SIG-M5 treated with dmso at 0.1 percent for 504 hours (cell line): ENCODE data around the gene RSF1.

Source experiments
- DNase-seq: peaks from one replicate; lab custom pipeline; 2025; ENCODE audit not compliant: unreplicated experiment; lab: John Stamatoyannopoulos, UW

The RSF1 gene

DNA sequence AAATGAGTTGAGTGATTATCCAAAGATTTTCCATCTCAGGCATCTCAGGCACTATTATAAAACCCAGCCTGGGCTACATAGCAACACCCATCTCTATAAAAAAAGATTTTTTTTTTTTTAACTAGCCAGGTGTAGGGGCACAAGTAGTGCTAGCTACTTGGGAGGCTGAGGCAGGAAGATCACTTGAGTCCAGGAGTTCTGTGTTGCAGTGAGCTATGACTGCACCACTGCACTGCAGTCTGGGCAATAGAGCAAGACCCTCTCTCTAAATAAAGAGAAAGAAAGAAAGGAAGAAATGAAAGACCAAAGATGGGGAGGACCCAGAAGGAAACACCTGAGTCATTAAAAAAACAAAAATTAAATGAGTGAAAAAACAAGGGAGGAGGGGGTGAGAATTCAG lies 14.1 kb downstream of the RSF1 start:
- no peak for DNase-seq

DNA sequence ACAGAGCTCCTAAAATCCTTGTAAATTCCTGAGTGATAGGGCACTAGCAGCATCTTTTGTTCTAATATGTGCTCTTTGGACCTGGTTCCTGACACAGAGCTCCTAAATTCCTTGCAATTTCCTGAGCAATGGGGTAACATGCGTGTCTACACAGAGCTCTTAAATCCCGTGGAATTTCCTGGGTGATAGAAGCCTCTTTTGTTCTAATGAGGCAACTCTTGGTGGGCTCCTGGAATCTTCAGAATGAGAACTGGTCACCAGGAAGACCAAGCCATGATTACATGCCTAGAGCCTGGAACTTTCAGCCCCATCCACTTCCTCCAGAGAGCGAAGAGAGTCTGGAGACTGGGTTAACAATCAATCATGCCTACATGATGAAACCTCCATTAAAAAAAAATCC lies 19.0 kb downstream of the RSF1 start:
- DNase-seq: no peak

DNA sequence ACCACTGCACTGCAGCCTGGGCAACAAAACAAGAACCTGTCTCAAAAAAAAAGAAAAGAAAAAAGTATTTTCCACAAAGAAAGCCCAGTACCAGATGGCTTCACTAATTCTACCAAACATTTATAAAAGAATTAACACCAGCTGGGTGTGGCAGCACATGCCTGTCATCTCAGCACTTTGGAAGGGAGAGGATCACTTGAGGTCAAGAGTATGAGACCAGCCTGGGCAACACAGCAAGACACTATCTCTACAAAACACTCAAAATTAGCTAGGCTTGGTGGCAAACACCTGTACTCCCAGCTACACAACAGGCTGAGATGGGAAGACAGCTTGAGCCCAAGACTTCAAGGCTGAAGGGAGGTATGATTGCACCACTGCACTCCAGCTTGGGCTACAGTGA lies 20.1 kb downstream of the RSF1 start:
- no peak for DNase-seq

DNA sequence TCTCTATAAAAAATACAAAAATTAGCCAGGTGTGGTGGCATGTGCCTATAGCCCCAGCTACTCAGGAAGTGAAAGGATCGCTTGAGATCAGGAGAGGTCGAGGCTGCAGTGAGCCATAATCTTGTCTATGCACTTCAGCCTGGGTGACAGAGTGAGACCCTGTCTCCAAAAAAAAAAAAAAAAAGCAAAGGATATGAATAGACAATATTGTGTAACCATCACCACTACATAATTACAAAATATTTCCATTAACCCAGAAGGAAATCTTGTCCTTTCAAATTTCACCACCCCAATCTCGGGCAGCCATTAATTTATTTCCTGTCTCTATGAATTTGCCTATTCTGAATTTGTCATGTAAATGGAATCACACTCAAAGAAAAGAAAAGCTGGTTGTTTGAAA lies 21.2 kb downstream of the RSF1 start:
- peak; percentile 11 for DNase-seq

DNA sequence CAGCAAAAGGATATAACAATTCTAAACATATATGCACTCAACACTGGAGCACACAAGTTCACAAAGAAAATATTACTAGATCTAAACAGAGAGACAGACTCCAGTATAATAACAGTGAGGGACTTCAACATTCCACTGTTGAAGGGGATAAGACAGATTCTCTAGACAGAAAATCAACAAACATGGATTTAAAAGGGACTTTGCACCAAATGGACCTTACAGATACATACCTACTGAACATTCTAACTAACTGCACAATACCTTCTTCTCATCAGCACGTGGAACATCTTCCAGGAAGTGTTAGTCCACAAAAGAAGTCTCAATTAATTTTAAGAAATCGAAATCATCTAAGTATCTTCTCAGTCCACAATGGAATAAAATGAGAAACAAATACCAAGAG lies 26.6 kb downstream of the RSF1 start:
- no peak for DNase-seq

DNA sequence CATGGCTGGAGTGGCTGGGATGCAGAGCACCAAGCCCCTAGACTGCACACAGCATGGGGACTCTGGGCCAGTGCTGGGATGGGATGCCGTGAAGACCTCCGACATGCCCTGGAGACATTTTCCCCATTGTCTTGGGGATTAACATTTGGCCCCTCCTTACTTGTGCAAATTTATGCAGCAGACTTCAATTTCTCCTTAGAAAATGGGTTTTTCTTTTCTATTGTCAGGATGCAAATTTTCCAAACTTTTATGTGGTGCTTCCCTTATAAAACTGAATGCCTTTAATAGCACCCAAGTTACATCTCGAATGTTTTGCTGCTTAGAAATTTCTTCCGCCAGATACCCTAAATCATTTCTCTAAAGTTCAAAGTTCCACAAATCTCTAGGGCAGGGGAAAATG lies 29.2 kb downstream of the RSF1 start:
- no peak for DNase-seq

DNA sequence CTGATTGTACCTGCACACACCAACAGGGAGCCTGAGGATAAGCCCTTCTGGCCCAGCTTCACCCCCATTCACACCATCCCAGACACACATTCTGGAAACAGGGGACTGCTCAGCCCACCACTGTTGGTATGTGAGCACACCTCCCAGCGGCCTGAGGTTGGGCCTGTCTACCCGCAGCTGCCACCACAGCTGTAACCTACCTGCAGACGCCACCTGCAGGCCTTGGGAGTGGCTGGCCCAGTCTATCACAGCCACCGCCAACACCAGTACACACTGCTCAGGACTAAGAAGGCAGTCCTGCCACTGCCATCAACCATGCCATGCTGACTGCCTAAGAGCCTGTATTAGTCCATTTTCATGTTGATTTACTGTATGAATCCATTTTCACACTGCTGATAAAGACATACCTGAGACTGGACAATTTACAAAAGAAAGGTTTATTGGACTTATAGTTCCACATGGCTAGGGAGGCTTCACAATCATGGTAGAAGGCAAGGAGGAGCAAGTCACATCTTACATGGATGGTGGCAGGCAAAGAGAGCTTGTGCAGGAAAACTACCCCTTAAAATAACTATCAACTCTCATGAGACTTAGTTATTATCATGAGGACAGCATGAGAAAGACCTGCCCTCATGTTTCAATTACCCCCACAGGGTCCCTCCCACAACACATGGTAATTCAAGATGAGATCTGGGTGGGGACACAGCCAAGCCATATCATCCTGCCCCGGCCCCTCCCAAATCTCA lies 30.6 kb downstream of the RSF1 start:
- DNase-seq: no peak

DNA sequence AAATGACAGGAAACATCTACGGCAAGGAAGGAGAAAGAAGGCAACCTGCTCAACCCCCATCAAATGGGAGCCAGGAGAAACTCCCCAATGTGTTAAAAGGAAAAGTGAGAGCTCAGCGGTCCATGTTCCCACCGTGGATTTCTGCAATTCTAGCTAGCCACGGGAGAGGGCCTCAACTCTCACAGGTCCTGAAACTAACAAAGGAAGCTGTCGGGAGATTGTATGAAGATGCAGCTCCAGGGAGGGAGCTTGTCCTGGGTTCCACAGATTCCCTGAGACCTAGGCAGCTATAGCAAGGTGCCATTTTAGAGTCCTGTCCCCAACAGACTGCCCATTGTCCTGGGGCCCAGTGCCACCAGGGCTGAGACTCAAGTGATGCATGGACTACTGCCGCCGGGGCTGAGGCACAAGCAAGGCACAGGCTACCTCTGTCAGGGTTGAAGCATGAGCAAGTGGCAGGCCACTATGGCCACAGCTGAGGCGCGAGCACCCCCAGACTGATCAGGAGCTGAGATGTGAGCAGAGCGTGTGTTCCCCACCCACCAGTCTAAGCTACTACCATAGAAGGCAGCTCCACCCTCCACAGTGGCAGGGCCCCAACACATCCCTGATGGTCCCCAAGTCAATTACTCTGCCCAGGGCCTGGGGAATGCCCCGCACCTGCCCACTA lies 31.3 kb downstream of the RSF1 start:
- no peak for DNase-seq

DNA sequence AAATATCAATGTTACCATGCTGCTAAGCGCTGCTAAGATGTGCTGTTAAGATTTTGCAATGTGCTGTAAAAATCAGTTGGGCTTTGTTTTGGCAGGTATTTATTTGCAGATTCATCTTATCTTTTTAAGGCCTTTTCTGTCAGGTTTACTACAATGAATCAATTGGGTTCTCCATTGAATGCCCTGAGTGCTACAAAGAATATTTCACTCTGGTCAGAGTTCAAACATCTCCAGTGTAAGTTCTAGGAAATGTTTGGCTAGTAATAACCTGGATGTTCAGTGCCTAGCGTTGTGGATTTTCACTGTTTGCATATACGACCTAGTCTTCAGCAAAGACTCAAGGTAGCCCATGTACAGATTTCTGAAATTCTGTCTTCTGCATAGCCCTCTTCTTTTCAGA lies 36.0 kb downstream of the RSF1 start:
- DNase-seq: no peak

DNA sequence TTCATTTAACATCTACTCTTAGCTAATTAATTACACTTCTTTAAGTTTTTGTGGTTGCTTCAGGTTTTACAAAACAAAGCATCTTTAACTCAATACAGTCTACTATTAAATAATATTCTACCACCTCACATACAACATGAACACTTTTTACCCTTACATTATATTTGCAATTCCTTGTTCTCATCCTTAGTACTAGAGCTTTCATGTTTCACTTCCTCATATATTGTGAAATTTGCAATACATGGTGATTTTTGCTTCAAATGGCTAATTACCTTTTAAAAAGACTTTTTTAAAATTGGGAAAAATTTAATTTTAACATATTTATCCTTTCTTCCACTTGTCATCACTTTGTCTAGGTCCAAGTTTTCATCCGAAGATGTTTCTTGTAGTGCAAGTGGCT lies 37.5 kb downstream of the RSF1 start:
- DNase-seq: peak; percentile 55

DNA sequence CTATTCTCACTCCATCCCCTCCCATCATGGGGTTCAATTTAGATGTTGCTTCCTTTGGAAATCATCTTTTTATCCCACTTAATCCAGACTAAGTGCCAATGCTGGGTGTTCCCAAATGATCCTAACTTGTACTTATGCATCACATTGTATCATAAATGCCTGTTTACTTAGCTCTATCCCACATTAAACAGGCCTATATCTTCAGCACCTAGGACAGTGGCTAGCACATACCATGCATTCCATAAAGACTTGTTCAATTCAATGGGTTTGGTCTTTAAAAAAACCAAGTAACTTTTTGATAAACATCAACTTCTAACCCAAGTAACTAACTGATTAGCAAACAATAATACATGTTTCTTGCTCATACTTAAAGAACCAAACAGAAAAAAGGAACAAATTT lies 40.6 kb downstream of the RSF1 start:
- no peak for DNase-seq

DNA sequence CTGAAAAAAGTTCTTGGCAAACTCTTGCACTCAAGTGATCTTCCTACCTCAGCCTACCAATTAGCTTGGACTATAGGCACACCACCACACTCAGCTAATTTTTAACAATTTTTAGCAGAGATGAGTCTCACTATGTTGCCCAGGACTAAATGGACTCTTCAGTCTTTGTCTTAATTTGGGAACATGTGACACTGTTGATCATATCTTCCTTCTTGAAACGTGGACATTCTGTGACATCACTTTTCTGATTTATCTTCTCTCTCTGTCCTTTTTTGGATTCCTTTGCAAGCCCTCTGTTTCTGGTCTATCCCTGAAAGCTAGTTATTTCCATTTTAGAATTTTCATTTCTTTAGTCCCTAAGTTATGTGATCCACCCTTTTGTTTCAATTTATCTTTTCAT lies 42.0 kb downstream of the RSF1 start:
- DNase-seq: no peak

DNA sequence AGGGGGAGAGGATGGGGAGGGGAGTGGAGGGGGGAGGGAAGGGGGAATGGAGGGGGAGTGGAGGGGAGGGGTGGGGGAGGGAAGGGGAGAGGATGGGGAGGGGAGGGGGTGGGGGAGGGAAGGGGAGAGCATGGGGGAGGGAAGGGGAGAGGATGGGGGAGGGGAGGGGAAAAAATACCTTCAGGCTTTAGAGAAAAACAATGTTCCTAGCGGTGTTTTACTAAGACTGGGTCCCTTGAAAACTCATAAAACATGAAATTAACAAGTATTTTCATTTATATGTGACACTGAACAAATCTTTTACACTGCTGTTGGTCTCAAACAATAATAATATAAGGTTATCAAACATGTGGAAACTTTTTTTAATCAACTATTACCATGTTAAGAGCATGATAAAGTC lies 42.4 kb downstream of the RSF1 start:
- no peak for DNase-seq

DNA sequence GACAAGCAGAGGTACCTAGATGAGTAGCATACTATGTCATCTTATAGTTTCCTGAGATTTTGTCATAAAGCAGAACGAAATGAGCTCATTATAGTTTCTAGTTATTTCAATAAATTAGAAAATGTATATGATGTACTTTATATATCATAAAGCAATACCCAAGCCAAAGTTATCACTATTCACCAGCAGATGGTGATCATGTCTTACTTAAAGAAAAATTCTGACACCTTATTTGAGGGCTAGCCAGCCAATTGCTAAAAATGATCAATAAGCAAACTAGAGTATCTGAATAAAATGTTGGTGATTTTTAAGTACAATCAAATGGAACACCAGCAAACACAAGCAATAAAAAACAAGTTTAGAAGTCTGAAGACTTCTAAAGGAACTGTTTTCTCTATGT lies 44.1 kb downstream of the RSF1 start:
- no peak for DNase-seq

DNA sequence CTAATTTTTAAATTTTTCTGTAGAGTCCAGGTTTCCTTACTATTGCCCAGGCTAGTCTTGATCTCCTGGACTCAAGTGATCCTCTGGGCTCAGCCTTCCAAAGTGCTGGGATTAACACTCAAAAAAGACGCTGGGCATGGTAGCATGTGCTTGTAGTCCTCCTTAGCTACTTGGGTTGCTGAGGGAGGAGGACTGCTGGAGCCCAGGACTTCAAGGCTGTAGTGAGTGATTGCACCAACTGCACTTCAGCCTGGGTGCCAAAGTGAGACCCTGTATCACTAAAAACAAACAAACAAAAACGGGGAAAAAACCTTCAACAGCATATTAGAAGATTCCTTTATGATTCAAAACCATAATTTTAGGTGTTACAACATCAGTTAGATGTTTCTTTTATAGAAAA lies 44.6 kb downstream of the RSF1 start:
- DNase-seq: no peak

DNA sequence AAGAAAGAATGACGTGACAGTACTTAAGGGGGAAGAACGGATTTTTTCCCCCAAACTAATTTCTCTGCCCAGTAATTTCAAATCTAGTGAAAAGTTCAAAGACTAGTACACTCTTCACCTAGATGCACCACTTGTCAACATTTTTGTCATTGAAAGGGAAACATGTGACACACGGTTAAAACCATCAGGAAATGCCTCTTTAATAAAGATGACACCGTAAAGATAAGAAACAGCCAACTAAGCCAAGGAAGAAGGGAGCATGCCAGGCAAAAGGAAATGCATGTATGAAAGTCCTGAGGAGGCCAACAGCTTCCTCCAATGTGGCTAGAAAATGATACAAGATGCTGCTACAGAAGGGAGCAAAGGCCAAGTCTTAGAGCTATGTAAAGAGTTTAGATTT lies 49.4 kb downstream of the RSF1 start:
- no peak for DNase-seq

DNA sequence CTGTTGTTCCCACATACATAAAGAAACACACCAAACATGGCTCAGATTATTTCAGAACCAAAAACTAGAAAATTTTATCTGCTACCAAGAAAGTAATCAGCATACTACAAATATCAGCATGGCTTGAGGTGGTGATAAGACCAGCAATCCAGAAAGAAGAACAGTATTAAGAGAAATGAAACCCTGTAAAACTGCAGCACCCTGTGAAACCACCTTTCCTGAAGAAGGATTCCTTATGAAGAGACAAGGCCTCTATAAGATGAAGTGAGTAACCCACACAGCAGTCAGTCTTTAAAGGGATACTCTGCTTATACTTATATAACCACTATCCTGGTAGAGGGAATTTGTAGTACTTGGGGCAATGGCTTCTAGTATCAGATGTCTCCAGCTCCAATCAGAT lies 49.9 kb downstream of the RSF1 start:
- DNase-seq: peak; percentile 20

DNA sequence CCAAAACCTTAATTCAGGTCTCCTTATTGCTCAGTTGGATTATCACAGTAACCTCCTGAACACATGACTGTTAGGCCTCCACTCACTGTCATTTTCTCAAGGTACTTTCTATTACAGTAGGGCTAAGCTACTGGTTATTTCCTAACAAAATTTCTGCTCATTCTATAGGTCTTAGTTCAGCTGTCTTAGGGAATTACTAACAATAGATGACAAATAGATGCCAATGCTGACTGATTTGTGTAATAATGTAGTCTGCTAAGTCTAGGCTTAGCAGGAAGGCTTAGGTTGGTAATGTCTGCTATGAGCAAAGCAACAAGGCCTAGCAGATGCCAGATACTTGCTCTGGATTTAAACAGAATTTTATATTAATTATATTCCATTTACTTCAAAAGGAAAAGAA lies 58.1 kb downstream of the RSF1 start:
- no peak for DNase-seq

DNA sequence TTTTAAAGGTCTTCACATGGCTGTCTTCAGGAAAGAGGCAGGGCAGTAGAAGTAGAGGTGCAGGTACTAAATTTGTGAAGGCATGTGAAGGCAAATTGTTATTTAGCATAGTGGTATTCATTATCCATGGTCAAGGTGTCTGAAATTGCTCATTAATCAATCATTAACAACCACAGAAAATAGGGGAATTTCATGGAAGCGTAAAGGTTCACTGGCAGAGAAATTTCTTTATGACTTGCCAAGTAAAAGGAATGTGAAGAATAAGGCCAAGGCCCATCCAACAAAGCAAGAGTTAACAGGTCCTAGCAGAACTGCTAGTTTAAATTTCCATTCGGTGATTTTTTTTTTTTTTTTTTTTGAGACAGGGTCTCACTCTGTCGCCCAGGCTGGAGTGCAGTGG lies 59.0 kb downstream of the RSF1 start:
- DNase-seq: no peak

DNA sequence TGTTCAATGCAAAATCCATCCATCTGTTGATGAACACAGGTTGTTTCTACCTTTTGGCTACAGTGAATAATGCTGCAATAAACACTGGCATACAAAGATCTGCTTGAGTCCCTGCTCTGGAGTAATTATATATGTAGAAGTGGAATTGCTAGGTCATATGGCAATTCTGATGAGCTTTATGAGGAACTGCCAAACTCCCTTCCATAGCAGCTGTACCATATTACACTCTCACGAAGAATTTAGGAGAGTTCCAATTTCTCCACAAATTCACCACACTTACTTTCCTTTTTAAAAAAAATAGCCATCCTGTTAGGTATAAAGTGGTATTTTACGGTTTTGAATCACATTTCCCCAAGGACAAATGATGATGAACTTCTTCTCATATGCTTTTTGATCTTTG lies 62.2 kb downstream of the RSF1 start:
- DNase-seq: no peak

DNA sequence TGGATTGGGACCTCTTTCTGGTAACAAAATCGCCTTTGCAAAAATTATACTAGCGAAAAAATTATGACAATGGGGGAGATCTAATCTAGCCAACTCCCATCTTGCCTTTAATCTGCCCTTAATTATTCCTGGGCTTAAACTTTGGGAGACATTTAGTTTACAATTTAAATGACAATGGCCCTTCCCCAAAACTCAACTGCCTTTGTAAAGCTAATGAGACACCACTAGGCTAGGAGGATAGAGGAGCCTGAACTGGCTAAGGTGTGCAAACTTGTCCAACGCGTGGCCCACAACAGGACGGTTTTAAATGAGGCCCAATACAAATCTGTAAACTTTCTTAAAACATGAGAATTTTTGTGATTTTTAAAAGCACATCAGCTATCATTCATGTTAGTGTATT lies 67.3 kb downstream of the RSF1 start:
- no peak for DNase-seq

DNA sequence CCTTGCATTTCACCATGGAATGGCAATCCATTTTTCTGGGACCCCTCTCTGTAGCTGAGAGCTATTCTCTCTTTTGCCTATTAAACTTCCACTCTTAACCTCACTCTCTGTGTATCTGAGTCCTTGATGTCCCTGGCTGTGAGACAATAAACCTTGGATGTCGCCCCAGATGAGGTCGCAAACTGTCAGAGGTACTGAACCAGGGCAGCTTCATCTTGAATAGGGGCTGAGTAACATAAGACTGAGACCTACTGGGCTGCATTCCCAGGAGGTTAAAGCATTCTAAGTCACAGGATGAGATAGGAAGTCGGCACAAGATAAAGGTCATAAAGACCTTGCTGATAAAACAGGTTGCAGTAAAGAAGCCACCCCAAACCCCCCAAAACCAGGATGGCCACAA lies 68.0 kb downstream of the RSF1 start:
- no peak for DNase-seq
